H1 (cell line): ENCODE measurements around the gene PLEK. TPM values are rescaled to one million over a fixed set of nuclear protein-coding genes. Genes with fewer than 3 reads are reported as not detected.

Experiments used
- CTCF ChIA-PET: fragments of 300-600 bp; sonication (Branson Sonifier 250); formaldehyde crosslinking; loops from one replicate; lab custom pipeline; 2021; ENCODE audit not compliant: partially characterized antibody; lab: Charles Lee
- POLR2A ChIA-PET: fragments of 300-600 bp; sonication (Branson Sonifier 250); formaldehyde crosslinking; loops from one replicate; lab custom pipeline; 2021; ENCODE audit warnings: inconsistent platforms; ENCODE audit not compliant: partially characterized antibody; lab: Charles Lee
- DNase-seq, 2 experiments: peaks; one replicate each; pipeline versions ENCODE4 v3.0.0 to v3.0.0-alpha.2; 2010 to 2022; ENCODE audit warnings: low spot score in 2 of 2, low read depth in 1 of 2, mixed read lengths in 1 of 2
- FAIRE-seq: peaks from 2 replicates; lab custom pipeline; 2011; peaks lifted over from hg19 to GRCh38; lab: Jason Lieb, UNC
- H2AFZ ChIP-seq: 2 replicates; pipeline ENCODE4 v1.8.1; 2012; ENCODE audit warnings: low read length, inconsistent platforms
- H2AK5ac ChIP-seq: 2 replicates; pipeline ENCODE4 v1.6.1; 2013; ENCODE audit warnings: low read depth, low read length
- H2BK120ac ChIP-seq: replicated peaks from 2 replicates; pipeline ENCODE3; 2013; ENCODE audit warnings: low read depth, low read length, inconsistent platforms
- H2BK12ac ChIP-seq: 2 replicates; pipeline ENCODE4 v1.6.1; 2013; ENCODE audit warnings: low read depth, low read length
- H2BK15ac ChIP-seq: 2 replicates; pipeline ENCODE4 v1.6.1; 2013; ENCODE audit warnings: low read length
- H2BK20ac ChIP-seq: 2 replicates; pipeline ENCODE4 v1.6.1; 2013; ENCODE audit warnings: low read length
- H2BK5ac ChIP-seq: 2 replicates; pipeline ENCODE4 v1.6.1; 2013; ENCODE audit warnings: low read depth, low read length
- H3K14ac ChIP-seq: 2 replicates; pipeline ENCODE4 v1.6.1; 2013; ENCODE audit warnings: inconsistent platforms; ENCODE audit not compliant: insufficient read length
- H3K18ac ChIP-seq: 2 replicates; pipeline ENCODE4 v1.6.1; 2013; ENCODE audit warnings: low read length; ENCODE audit errors: extremely low read depth
- H3K23ac ChIP-seq: 2 replicates; pipeline ENCODE4 v1.6.1; 2013; ENCODE audit warnings: inconsistent platforms; ENCODE audit not compliant: insufficient read length
- H3K23me2 ChIP-seq: 2 replicates; pipeline ENCODE4 v1.6.1; 2013; ENCODE audit warnings: low read depth, low read length
- H3K27ac ChIP-seq: 2 replicates; pipeline ENCODE4 v1.6.1; 2011; ENCODE audit warnings: low read depth, low read length, inconsistent platforms
- H3K27me3 ChIP-seq, 4 experiments: replicated peaks in 1 of 4; 1 replicate in 1 of 4; 2 replicates in 3 of 4; pipeline versions ENCODE4 v1.6.1 to v1.8.1; 2011 to 2013; ENCODE audit warnings: low read length in 3 of 4, mild to moderate bottlenecking in 3 of 4, inconsistent platforms in 2 of 4, mixed read lengths in 2 of 4, moderate library complexity in 1 of 4; ENCODE audit not compliant: control insufficient read depth in 3 of 4, insufficient read depth in 3 of 4; ENCODE audit errors: extremely low read depth in 1 of 4
- H3K36me3 ChIP-seq, 4 experiments: 2 replicates each; pipeline versions ENCODE4 v1.6.1 to v1.8.1; 2011 to 2013; ENCODE audit warnings: mild to moderate bottlenecking in 4 of 4, low read length in 3 of 4, moderate library complexity in 2 of 4, control low read depth in 1 of 4, inconsistent platforms in 1 of 4; ENCODE audit not compliant: insufficient read depth in 4 of 4, control insufficient read depth in 2 of 4
- H3K4ac ChIP-seq: replicated peaks from 2 replicates; pipeline ENCODE3; 2013; ENCODE audit warnings: low read length, low read depth, mixed read lengths, inconsistent platforms; ENCODE audit not compliant: insufficient read length
- H3K4me1 ChIP-seq, 4 experiments: replicated peaks in 1 of 4; 1 replicate in 1 of 4; 2 replicates in 3 of 4; pipeline versions ENCODE4 v1.6.1 to v1.8.1; 2011 to 2013; ENCODE audit warnings: low read length in 3 of 4, inconsistent platforms in 2 of 4, mixed read lengths in 1 of 4; ENCODE audit not compliant: insufficient read depth in 4 of 4, control insufficient read depth in 3 of 4
- H3K4me2 ChIP-seq, 2 experiments: 2 replicates each; pipeline versions ENCODE4 v1.6.1 to v1.8.1; 2011 to 2013; ENCODE audit warnings: low read depth in 2 of 2, low read length in 2 of 2, control low read depth in 1 of 2, inconsistent platforms in 1 of 2, mild to moderate bottlenecking in 1 of 2; ENCODE audit not compliant: insufficient read depth in 1 of 2
- H3K4me3 ChIP-seq, 4 experiments: fragments of 200-600, 300-600 bp in 1 of 4; sonication (generic), shearing (Covaris generic), sonication (Bioruptor Twin) in 1 of 4; 2 replicates each; pipeline versions ENCODE4 v1.5.1 to v1.8.1; 2011 to 2016; ENCODE audit warnings: low read length in 4 of 4, low read depth in 3 of 4, control low read depth in 2 of 4, inconsistent platforms in 2 of 4, mild to moderate bottlenecking in 2 of 4, mixed read lengths in 1 of 4, moderate library complexity in 1 of 4; ENCODE audit not compliant: insufficient read depth in 2 of 4; ENCODE audit errors: extremely low read depth in 1 of 4
- H3K56ac ChIP-seq: replicated peaks from 2 replicates; pipeline ENCODE3; 2013; ENCODE audit warnings: low read depth, mild to moderate bottlenecking, mixed read lengths, low read length, inconsistent platforms; ENCODE audit not compliant: insufficient read length
- H3K79me1 ChIP-seq: 2 replicates; pipeline ENCODE4 v1.6.1; 2013; ENCODE audit warnings: low read depth, low read length, control low read depth
- H3K79me2 ChIP-seq, 2 experiments: 2 replicates each; pipeline versions ENCODE4 v1.6.1 to v1.8.1; 2012 to 2013; ENCODE audit warnings: low read length in 2 of 2, mild to moderate bottlenecking in 2 of 2, inconsistent platforms in 1 of 2; ENCODE audit not compliant: insufficient read depth in 2 of 2, control insufficient read depth in 1 of 2
- H3K9ac ChIP-seq, 4 experiments: replicated peaks in 1 of 4; 1 replicate in 1 of 4; 2 replicates in 3 of 4; pipeline versions ENCODE4 v1.6.1 to v1.8.1; 2011 to 2013; ENCODE audit warnings: low read depth in 3 of 4, low read length in 3 of 4, control low read depth in 2 of 4, mild to moderate bottlenecking in 2 of 4, moderate library complexity in 2 of 4, inconsistent platforms in 1 of 4; ENCODE audit errors: extremely low read depth in 1 of 4
- H3K9me3 ChIP-seq, 2 experiments: 2 replicates each; pipeline versions ENCODE4 v1.6.1 to v1.8.1; 2012 to 2013; ENCODE audit warnings: mild to moderate bottlenecking in 2 of 2, moderate library complexity in 2 of 2, control low read depth in 1 of 2, inconsistent platforms in 1 of 2, low read depth in 1 of 2, low read length in 1 of 2, mixed read lengths in 1 of 2; ENCODE audit not compliant: insufficient read depth in 2 of 2
- H4K20me1 ChIP-seq, 2 experiments: replicated peaks in 1 of 2; 2 replicates each; pipeline versions ENCODE3 to v1.8.1; 2011 to 2013; ENCODE audit warnings: inconsistent platforms in 2 of 2, low read length in 2 of 2, mild to moderate bottlenecking in 1 of 2; ENCODE audit not compliant: insufficient read depth in 2 of 2, control insufficient read depth in 1 of 2
- H4K5ac ChIP-seq: 2 replicates; pipeline ENCODE4 v1.6.1; 2013; ENCODE audit warnings: low read length, low read depth, mixed read lengths, inconsistent platforms; ENCODE audit not compliant: insufficient read length
- H4K8ac ChIP-seq: 2 replicates; pipeline ENCODE4 v1.8.0; 2013; ENCODE audit warnings: mild to moderate bottlenecking, moderate library complexity, low read length, inconsistent platforms; ENCODE audit not compliant: insufficient read depth; ENCODE audit errors: extremely low read depth
- H4K91ac ChIP-seq: replicated peaks from 2 replicates; pipeline ENCODE3; 2013; ENCODE audit warnings: low read length, mixed read lengths, inconsistent platforms; ENCODE audit not compliant: insufficient read length
- PHF8 ChIP-seq: fragments of 200-600 bp; sonication (generic); conservative IDR thresholded peaks from 2 replicates; pipeline ENCODE4 v1.7.1; 2012; ENCODE audit warnings: low read depth, mild to moderate bottlenecking, inconsistent platforms, low read length, moderate library complexity
- POLR2A ChIP-seq, 2 experiments: IDR thresholded peaks; 1 replicate in 1 of 2; 2 replicates in 1 of 2; pipeline ENCODE4 v1.6.1; 2011; ENCODE audit warnings: low read depth in 2 of 2, low read length in 2 of 2, mild to moderate bottlenecking in 2 of 2; ENCODE audit errors: control extremely low read depth in 1 of 2
- USF2 ChIP-seq: IDR thresholded peaks from 2 replicates; pipeline ENCODE4 v1.6.1; 2011; ENCODE audit warnings: low read length, improper control_type of control experiment
- WGBS, 2 experiments: shearing (Covaris generic) in 1 of 2; methylation state at CpG; one replicate each; pipeline versions ENCODE4 v1.1.6 to v1.1.7; 2013 to 2015; ENCODE audit warnings: low lambda C conversion rate in 2 of 2, mixed read lengths in 2 of 2, inconsistent platforms in 1 of 2, low coverage in 1 of 2, missing lambda C conversion rate in 1 of 2; ENCODE audit not compliant: insufficient replicate concordance in 2 of 2, insufficient coverage in 1 of 2, insufficient read length in 1 of 2; ENCODE audit errors: extremely low coverage in 1 of 2, missing lambda C conversion rate in 1 of 2; 5-methylcytosine and 5-hydroxymethylcytosine counted together
- polyA plus RNA-seq, 7 experiments: library from polyadenylated mRNA; depleted of rRNA in 3 of 7; stranded (reverse) in 5 of 7; unstranded in 2 of 7; fragments of >200 nt in 5 of 7; fragments of 200-250 nt in 2 of 7; gene quantifications; 1 replicate in 5 of 7; 2 replicates in 1 of 7; 4 replicates in 1 of 7; pipeline versions ENCODE4 v1.2.1 to v1.2.3, GENCODE V29; 2011 to 2013; ENCODE audit warnings: missing spikeins in 2 of 7, mixed read lengths in 2 of 7
- total RNA-seq: library from RNA; stranded (reverse); fragmentation: NEBNext Ultra II Directional; extraction: Animal tissue kit (Norgen Biotek cat#: 25700); gene quantifications from 2 replicates; pipeline ENCODE4 v1.2.1, GENCODE V29; 2021

The PLEK gene
- total and polyA plus RNA-seq, 2 of the 8 experiments (the other 6 are each of a cell fraction or from before 2014, with no cell fraction given): not detected

DNA sequence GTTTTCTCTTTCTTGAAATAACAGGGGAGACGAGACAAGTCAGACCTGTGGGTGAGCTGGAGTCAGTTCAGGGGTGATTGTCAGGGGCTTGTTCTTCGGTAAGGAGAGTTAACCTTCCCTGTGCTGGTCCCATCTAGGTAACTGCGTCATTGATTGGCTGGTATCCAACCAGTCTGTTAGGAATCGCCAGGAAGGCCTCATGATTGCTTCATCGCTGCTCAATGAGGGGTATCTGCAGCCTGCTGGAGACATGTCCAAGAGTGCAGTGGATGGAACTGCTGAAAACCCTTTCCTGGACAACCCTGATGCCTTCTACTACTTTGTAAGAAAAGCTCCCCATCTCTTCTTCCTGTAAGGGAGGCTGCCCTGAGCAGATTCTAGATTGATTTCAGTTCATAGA is 21.3 kb downstream of the PLEK start:
- Histone ChIP-seq H2AK5ac (no peak overlapping the region), H4K5ac (no peak overlapping the region), H2BK20ac (no peak overlapping the region), H3K23me2 (no peaks in the 10 kb centered on the region), H2BK120ac (no peak overlapping the region), H3K4me2 (no peak overlapping the region), H3K14ac (no peak overlapping the region), H2BK12ac (no peak overlapping the region), H3K27ac (no peak overlapping the region), H3K56ac (no peak overlapping the region), H3K36me3 (no peaks in the 10 kb centered on the region), H3K27me3 (no peaks in the 10 kb centered on the region), H4K20me1 (no peaks in the 10 kb centered on the region), H2BK15ac (no peak overlapping the region), H3K79me2 (no peaks in the 10 kb centered on the region), H3K79me1 (no peaks in the 10 kb centered on the region), H3K9me3 (no peaks in the 10 kb centered on the region), H3K4ac (no peak overlapping the region), H3K4me3 (no peak overlapping the region), H3K18ac (no peak overlapping the region), H2AFZ (no peak overlapping the region), H3K9ac (no peak overlapping the region), H2BK5ac (no peak overlapping the region), H3K4me1 (no peaks in the 10 kb centered on the region), H3K23ac (no peak overlapping the region), H4K8ac (no peak overlapping the region), H4K91ac (no peak overlapping the region)
- TF ChIP-seq PHF8: no peak
- TF ChIP-seq POLR2A (IDR thresholded peaks at IDR 0.05; ENCODE audit: control extremely low read depth in 1 of 2, low read depth in 2 of 2, low read length in 2 of 2): no peak
- no peak for TF ChIP-seq USF2
- FAIRE-seq: no peak
- ChIA-PET POLR2A (no interaction called here), CTCF (no interaction called here)
- DNase-seq: no peak
- WGBS, 2 experiments: 84% methylated on average over 5 of the region's 5 CpGs; no CpG with 5 or more reads in 1 of the 2 experiments
